ENCODE results near the gene NLRP5. TPM values are rescaled to one million over a fixed set of nuclear protein-coding genes. Genes with fewer than 3 reads are reported as not detected.

The NLRP5 gene
- total RNA-seq, 1 donor from 2014 or later: not detected

- H3K36me3 ChIP-seq (ENCODE audit: insufficient read depth, low read length): no peaks in the 10 kb centered on the region
- peaks cover 16% of the 10 kb centered on the region for H3K4me1 Mint-ChIP-seq (ENCODE audit: low read depth, unreplicated experiment)
- FAIRE-seq (no peak), DNase-seq (ENCODE audit: low read depth) (no peak)
- TF ChIP-seq EZH2 (IDR thresholded peaks at IDR 0.05; ENCODE audit: insufficient read depth, low read length) (no peak), CTCF (IDR thresholded peaks at IDR 0.05; ENCODE audit: insufficient read depth, low read depth, low read length) (no peak)
- no peak overlapping the region for H3K27ac ChIP-seq (ENCODE audit: low read depth, low read length)
- H3K36me3 Mint-ChIP-seq (ENCODE audit: low read depth, unreplicated experiment): peaks cover 13% of the 10 kb centered on the region
- peaks cover 9% of the 10 kb centered on the region for H3K4me1 ChIP-seq (ENCODE audit: insufficient read depth, low read length)
- H3K4me2 ChIP-seq (ENCODE audit: low read length): no peak overlapping the region
- no peak overlapping the region for H3K27ac Mint-ChIP-seq (ENCODE audit: unreplicated experiment)
- H2AFZ ChIP-seq (ENCODE audit: low read depth, low read length): no peak overlapping the region
- H3K4me3 Mint-ChIP-seq (ENCODE audit: unreplicated experiment): no peak overlapping the region
- H3K79me2 ChIP-seq (ENCODE audit: insufficient read depth, low read length): peaks cover 43% of the 10 kb centered on the region
- peaks cover 5% of the 10 kb centered on the region for H3K9me3 ChIP-seq (ENCODE audit: insufficient read depth, low read depth, low read length)
- H3K4me3 ChIP-seq (ENCODE audit: insufficient read depth, low read depth, low read length): no peak overlapping the region
- H3K9me3 Mint-ChIP-seq (ENCODE audit: unreplicated experiment): peaks cover 3% of the 10 kb centered on the region
- no peaks in the 10 kb centered on the region for H3K27me3 Mint-ChIP-seq (ENCODE audit: low read depth, unreplicated experiment)
- H3K9ac ChIP-seq (ENCODE audit: low read length): no peak overlapping the region
- H3K27me3 ChIP-seq (ENCODE audit: insufficient read depth, low read length): no peaks in the 10 kb centered on the region
- peaks cover 65% of the 10 kb centered on the region for H4K20me1 ChIP-seq (ENCODE audit: insufficient read depth, low read length)
Measured at GRCh38 chr19:56088497-56089215, 102.1 kb downstream of the NLRP5 start.

- H3K4me3 Mint-ChIP-seq (ENCODE audit: unreplicated experiment): no peak overlapping the region
- Histone ChIP-seq H3K4me3 (ENCODE audit: insufficient read depth, low read depth, low read length) (no peak overlapping the region), H3K27ac (ENCODE audit: low read depth, low read length) (no peak overlapping the region), H3K36me3 (ENCODE audit: insufficient read depth, low read length) (no peaks in the 10 kb centered on the region), H2AFZ (ENCODE audit: low read depth, low read length) (no peak overlapping the region), H3K79me2 (ENCODE audit: insufficient read depth, low read length) (peaks cover 44% of the 10 kb centered on the region), H3K9me3 (ENCODE audit: insufficient read depth, low read depth, low read length) (peaks cover 5% of the 10 kb centered on the region), H3K4me1 (ENCODE audit: insufficient read depth, low read length) (peaks cover 9% of the 10 kb centered on the region), H4K20me1 (ENCODE audit: insufficient read depth, low read length) (peaks cover 60% of the 10 kb centered on the region), H3K9ac (ENCODE audit: low read length) (no peak overlapping the region), H3K4me2 (ENCODE audit: low read length) (no peak overlapping the region), H3K27me3 (ENCODE audit: insufficient read depth, low read length) (no peaks in the 10 kb centered on the region)
- no peaks in the 10 kb centered on the region for H3K27me3 Mint-ChIP-seq (ENCODE audit: low read depth, unreplicated experiment)
- H3K4me1 Mint-ChIP-seq (ENCODE audit: low read depth, unreplicated experiment): peaks cover 15% of the 10 kb centered on the region
- DNase-seq (ENCODE audit: low read depth) (no peak), FAIRE-seq (no peak)
- TF ChIP-seq EZH2 (IDR thresholded peaks at IDR 0.05; ENCODE audit: insufficient read depth, low read length) (no peak), CTCF (IDR thresholded peaks at IDR 0.05; ENCODE audit: insufficient read depth, low read depth, low read length) (no peak)
- peaks cover 16% of the 10 kb centered on the region for H3K36me3 Mint-ChIP-seq (ENCODE audit: low read depth, unreplicated experiment)
- peaks cover 3% of the 10 kb centered on the region for H3K9me3 Mint-ChIP-seq (ENCODE audit: unreplicated experiment)
- H3K27ac Mint-ChIP-seq (ENCODE audit: unreplicated experiment): no peak overlapping the region
Measured at GRCh38 chr19:56089344-56089743, 102.8 kb downstream of the NLRP5 start.

- Histone ChIP-seq H3K36me3 (ENCODE audit: insufficient read depth, low read length) (no peaks in the 10 kb centered on the region), H3K79me2 (ENCODE audit: insufficient read depth, low read length) (peaks cover 49% of the 10 kb centered on the region), H3K4me1 (ENCODE audit: insufficient read depth, low read length) (peaks cover 9% of the 10 kb centered on the region), H3K4me3 (ENCODE audit: insufficient read depth, low read depth, low read length) (no peak overlapping the region), H2AFZ (ENCODE audit: low read depth, low read length) (no peak overlapping the region), H3K27ac (ENCODE audit: low read depth, low read length) (peak overlapping the region; percentile 5), H3K9me3 (ENCODE audit: insufficient read depth, low read depth, low read length) (peaks cover 5% of the 10 kb centered on the region), H3K9ac (ENCODE audit: low read length) (no peak overlapping the region), H4K20me1 (ENCODE audit: insufficient read depth, low read length) (peaks cover 47% of the 10 kb centered on the region), H3K27me3 (ENCODE audit: insufficient read depth, low read length) (no peaks in the 10 kb centered on the region), H3K4me2 (ENCODE audit: low read length) (peak overlapping the region; percentile 40)
- Mint-ChIP-seq H3K27me3 (ENCODE audit: low read depth, unreplicated experiment) (no peaks in the 10 kb centered on the region), H3K4me1 (ENCODE audit: low read depth, unreplicated experiment) (peaks cover 7% of the 10 kb centered on the region), H3K27ac (ENCODE audit: unreplicated experiment) (no peak overlapping the region), H3K4me3 (ENCODE audit: unreplicated experiment) (no peak overlapping the region), H3K9me3 (ENCODE audit: unreplicated experiment) (peaks cover 3% of the 10 kb centered on the region), H3K36me3 (ENCODE audit: low read depth, unreplicated experiment) (peaks cover 13% of the 10 kb centered on the region)
- TF ChIP-seq EZH2 (IDR thresholded peaks at IDR 0.05; ENCODE audit: insufficient read depth, low read length) (no peak), CTCF (IDR thresholded peaks at IDR 0.05; ENCODE audit: insufficient read depth, low read depth, low read length) (no peak)
- FAIRE-seq (no peak), DNase-seq (ENCODE audit: low read depth) (peak; percentile 36)
Measured at GRCh38 chr19:56091066-56091490, 104.5 kb downstream of the NLRP5 start.
